GM21786 (cell line): ENCODE results near the gene SERTAD3.

Source experiments
- ATAC-seq: cut with Tn5 transposase; IDR thresholded peaks from one replicate; pipeline ENCODE4 v1.9.1; 2021; ENCODE audit not compliant: unreplicated experiment

Gene SERTAD3

GRCh38 chr19:40425450-40426287 is 18.5 kb downstream of the SERTAD3 start, which contains the start of gene SERTAD1:
Gene SERTAD1, minus strand, starts transcription at chr19:40425992. Its CDS starts 2,446 bp downstream, at chr19:40423546.
- ATAC-seq: peak; percentile 71

GRCh38 chr19:40424637-40425449 is 19.3 kb downstream of the SERTAD3 start:
- no peak for ATAC-seq

- ATAC-seq: no peak
Observed at GRCh38 chr19:40423938-40424337, 20.2 kb downstream of the SERTAD3 start.

GRCh38 chr19:40422748-40423566 is 21.2 kb downstream of the SERTAD3 start:
- ATAC-seq: no peak

- ATAC-seq: no peak
Observed at GRCh38 chr19:40421993-40422747, 22.0 kb downstream of the SERTAD3 start.

GRCh38 chr19:40420766-40421765 is 23.1 kb downstream of the SERTAD3 start:
- ATAC-seq: peak; percentile 35

GRCh38 chr19:40420451-40420765 is 23.7 kb downstream of the SERTAD3 start:
- ATAC-seq: no peak

- ATAC-seq: no peak
Observed at GRCh38 chr19:40419780-40420179, 24.4 kb downstream of the SERTAD3 start.

- ATAC-seq: no peak
Observed at GRCh38 chr19:40419066-40419612, 25.0 kb downstream of the SERTAD3 start.

GRCh38 chr19:40418040-40418439 is 26.1 kb downstream of the SERTAD3 start:
- no peak for ATAC-seq

GRCh38 chr19:40417643-40417981 is 26.5 kb downstream of the SERTAD3 start:
- no peak for ATAC-seq

- no peak for ATAC-seq
Observed at GRCh38 chr19:40416918-40417642, 27.1 kb downstream of the SERTAD3 start.

- no peak for ATAC-seq
Observed at GRCh38 chr19:40415768-40416167, 28.4 kb downstream of the SERTAD3 start.

GRCh38 chr19:40414542-40415535 is 29.3 kb downstream of the SERTAD3 start:
- ATAC-seq: no peak

GRCh38 chr19:40413291-40413845 is 30.8 kb downstream of the SERTAD3 start, which contains the start of gene PRX:
Gene PRX, minus strand, starts transcription at chr19:40413378. Its CDS starts 5,446 bp downstream, at chr19:40407932.
- ATAC-seq: no peak

GRCh38 chr19:40412866-40413265 is 31.3 kb downstream of the SERTAD3 start:
- ATAC-seq: no peak
